PFSK-1 (cell line): ENCODE results near the gene TSPO.

Source experiments
- FOXP2 ChIP-seq: optimal IDR thresholded peaks from 2 replicates; pipeline ENCODE3; 2011; ENCODE audit warnings: borderline replicate concordance, control low read depth, inconsistent platforms; ENCODE audit not compliant: insufficient read depth; ENCODE audit errors: extremely low read length, extremely low read depth
- POLR2AphosphoS5 ChIP-seq: IDR thresholded peaks from 2 replicates; pipeline ENCODE4 v1.6.1; 2012; ENCODE audit warnings: low read depth, mild to moderate bottlenecking, control low read depth, low read length, moderate library complexity
- REST ChIP-seq, 2 experiments: IDR thresholded peaks; 2 replicates each; pipeline versions ENCODE4 v1.6.1 to v1.8.0; 2011 to 2012; ENCODE audit warnings: low read depth in 2 of 2, low read length in 2 of 2, control low read depth in 1 of 2, inconsistent platforms in 1 of 2, mild to moderate bottlenecking in 1 of 2, moderate library complexity in 1 of 2; ENCODE audit not compliant: insufficient read depth in 1 of 2
- SIN3A ChIP-seq: IDR thresholded peaks from 2 replicates; pipeline ENCODE4 v1.6.1; 2012; ENCODE audit warnings: mild to moderate bottlenecking, low read length, moderate library complexity, borderline replicate concordance; ENCODE audit not compliant: insufficient read depth
- TAF1 ChIP-seq: IDR thresholded peaks from 2 replicates; pipeline ENCODE4 v1.6.1; 2012; ENCODE audit warnings: low read length, control low read depth, borderline replicate concordance; ENCODE audit not compliant: insufficient read depth

Gene TSPO

DNA sequence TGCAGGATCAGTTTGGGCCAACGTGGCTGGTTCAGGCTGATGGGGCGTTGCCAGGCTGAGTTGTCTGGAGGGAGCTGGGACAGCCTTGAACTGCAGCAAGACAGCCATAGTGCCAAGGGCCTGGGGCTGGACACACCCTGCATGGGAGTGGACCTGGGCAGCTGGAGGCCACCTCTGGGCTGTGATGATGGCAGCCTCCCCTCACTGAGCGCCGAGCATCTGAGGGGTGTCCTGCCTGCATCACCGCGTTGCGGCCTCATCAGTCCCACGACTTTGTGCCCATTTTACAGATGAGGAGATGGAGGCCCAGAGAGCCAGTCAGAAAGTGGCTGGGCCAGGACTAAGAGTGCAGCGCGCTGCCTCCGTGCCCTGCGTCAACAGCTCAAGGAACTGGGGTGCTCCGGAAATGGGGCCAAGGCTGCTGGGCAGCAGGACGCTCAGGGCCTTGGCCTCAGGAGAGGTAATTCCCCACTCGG is 590 bp upstream of the TSPO start:
- TF ChIP-seq SIN3A (no peak), FOXP2 (no peak), REST (IDR thresholded peaks at IDR 0.05; ENCODE audit: insufficient read depth in 1 of 2, low read depth in 2 of 2, low read length in 2 of 2) (no peak), POLR2AphosphoS5 (no peak), TAF1 (no peak)

DNA sequence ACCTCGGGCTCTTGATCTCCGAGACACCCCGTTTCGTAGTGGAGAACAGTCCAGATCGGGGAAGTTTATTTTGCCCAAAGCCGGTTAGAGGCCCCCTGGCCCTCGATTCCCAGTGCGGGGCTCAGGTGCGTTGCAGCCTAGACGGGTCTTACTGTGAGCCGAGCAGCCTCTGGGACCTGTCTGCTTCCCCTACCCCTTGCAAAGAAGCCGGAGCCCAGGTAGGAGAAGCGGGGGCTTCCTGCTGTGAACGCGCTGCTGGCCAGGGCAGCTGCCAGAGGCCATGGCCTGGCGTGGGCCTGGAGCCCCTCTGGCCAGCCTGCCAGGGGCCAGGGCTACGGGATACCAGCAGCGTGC is 621 bp downstream of the TSPO start:
- no peak for TF ChIP-seq POLR2AphosphoS5
- no peak for TF ChIP-seq FOXP2
- no peak for TF ChIP-seq TAF1
- TF ChIP-seq SIN3A: no peak
- no peak for TF ChIP-seq REST (IDR thresholded peaks at IDR 0.05; ENCODE audit: insufficient read depth in 1 of 2, low read depth in 2 of 2, low read length in 2 of 2)

- TF ChIP-seq POLR2AphosphoS5: no peak
- no peak for TF ChIP-seq TAF1
- TF ChIP-seq SIN3A: no peak; the same call in 1 of the 2 replicates
These were observed 1.2 kb downstream of the TSPO start for GRCh38 chr22:43152357-43153071.

DNA sequence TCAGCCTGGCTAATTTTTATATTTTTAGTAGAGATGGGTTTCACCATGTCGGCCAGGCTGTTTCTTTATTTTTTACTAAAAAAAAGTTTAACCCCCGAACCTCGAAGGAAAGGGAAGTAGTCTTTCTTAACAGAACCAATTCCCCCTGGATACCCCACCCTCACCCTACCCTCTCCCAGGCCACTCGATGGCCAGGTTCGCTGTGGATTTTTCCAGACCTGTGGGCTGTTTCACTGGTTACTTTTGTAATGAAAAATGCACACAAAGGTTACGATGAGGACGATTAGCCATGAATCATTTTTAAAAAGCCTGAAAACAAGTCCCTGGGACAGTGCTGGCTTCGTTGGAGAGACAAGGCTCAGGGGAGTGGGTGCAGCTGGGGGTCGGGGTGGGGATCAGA is 2.5 kb downstream of the TSPO start:
- TF ChIP-seq FOXP2: no peak
- TF ChIP-seq TAF1: no peak
- TF ChIP-seq SIN3A: no peak
- no peak for TF ChIP-seq POLR2AphosphoS5
- no peak for TF ChIP-seq REST (IDR thresholded peaks at IDR 0.05; ENCODE audit: insufficient read depth in 1 of 2, low read depth in 2 of 2, low read length in 2 of 2)

DNA sequence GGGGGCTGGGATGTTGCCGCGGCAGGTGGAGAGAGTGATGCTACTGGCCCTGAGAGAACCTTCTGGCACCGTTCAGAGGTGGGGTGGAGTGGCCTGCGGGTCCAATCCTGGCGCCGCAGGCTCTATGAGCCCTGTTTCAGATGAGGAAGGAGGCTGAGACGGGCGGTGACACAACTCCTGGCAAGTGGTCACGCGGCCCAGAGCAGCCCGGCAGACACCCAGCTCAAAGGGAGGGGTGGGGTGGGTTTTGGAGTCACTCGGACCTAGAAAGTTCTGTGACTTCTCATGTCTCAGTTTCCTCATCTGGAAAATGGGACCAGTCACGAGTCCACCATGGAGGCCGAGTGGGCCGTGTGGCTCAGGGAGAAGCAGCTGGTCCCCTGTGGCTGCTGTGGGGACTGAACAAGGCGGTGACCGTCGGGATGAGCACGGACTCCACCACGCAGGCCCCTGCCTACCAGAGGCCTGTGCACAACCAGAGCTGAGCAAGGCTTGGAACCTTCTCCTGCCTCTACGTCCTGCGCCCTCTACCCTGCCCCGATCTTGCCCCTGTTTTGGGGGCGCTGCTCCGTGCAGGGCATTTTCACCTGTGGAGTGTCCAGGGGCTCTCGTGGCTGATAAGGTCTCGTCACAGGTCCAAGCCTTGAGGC is 3.7 kb downstream of the TSPO start:
- TF ChIP-seq POLR2AphosphoS5 (no peak), REST (IDR thresholded peaks at IDR 0.05; ENCODE audit: insufficient read depth in 1 of 2, low read depth in 2 of 2, low read length in 2 of 2) (no peak), SIN3A (no peak), TAF1 (no peak)
